ENCODE data around the gene ZBED6.

ZBED6 gene

DNA sequence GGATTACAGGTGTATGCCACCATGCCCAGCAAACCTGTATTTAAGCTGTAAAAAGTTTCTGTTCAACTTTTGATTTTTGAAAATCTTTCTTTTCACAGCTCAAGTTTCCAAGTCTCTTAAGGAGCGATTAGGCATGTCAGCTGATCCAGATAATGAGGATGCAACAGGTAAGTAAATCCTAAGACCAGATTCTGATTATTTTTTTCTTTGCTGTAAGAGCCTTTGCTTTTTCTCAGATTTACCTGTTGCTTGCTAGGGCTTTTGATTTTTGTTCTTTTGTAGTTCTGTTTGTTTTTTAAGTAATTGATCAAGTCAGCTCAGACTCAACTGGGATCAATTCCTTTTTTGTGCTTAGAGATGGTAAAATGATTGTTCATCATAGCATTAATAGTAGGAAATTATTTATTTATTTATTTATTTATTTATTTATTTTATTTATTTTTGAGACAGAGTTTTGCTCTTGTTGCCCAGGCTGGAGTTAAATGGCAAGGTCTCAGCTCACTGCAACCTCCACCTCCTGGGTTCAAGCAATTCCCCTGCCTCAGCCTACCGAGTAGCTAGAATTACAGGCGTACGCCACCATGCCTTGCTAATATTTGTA, 44.9 kb downstream of the ZBED6 start:
- H3K27me3 ChIP-seq (ENCODE audit: control insufficient read depth, insufficient read depth, low read length) = no peaks in the 10 kb centered on the region
- no peak overlapping the region for H3K27ac ChIP-seq (ENCODE audit: low read depth, low read length)
- peaks cover 82% of the 10 kb centered on the region for H3K36me3 ChIP-seq (ENCODE audit: control insufficient read depth, insufficient read depth, low read length)
- no peak overlapping the region for H3K4me3 ChIP-seq (ENCODE audit: low read depth, low read length)
- H3K4me1 ChIP-seq (ENCODE audit: control insufficient read depth, insufficient read depth, low read length) = 0 out of 2 replicates have a peak, but pooled peaks cover 6% of the 10 kb centered on the region
- H3K9me3 ChIP-seq (ENCODE audit: control insufficient read depth, insufficient read depth, low read length) = peaks cover 4% of the 10 kb centered on the region; the same call in 1 of the 2 replicates
- H3K9ac ChIP-seq (ENCODE audit: low read depth, low read length) = no peak overlapping the region

GRCh38 chr1:203842559-203842876, 47.1 kb downstream of the ZBED6 start:
- 0 out of 2 replicates have a peak, but pooled peaks cover 6% of the 10 kb centered on the region for H3K4me1 ChIP-seq (ENCODE audit: control insufficient read depth, insufficient read depth, low read length)
- H3K9me3 ChIP-seq (ENCODE audit: control insufficient read depth, insufficient read depth, low read length) = peaks cover 4% of the 10 kb centered on the region; the same call in 1 of the 2 replicates
- H3K9ac ChIP-seq (ENCODE audit: low read depth, low read length) = no peak overlapping the region
- H3K4me3 ChIP-seq (ENCODE audit: low read depth, low read length) = no peak overlapping the region
- H3K27me3 ChIP-seq (ENCODE audit: control insufficient read depth, insufficient read depth, low read length) = no peaks in the 10 kb centered on the region
- H3K27ac ChIP-seq (ENCODE audit: low read depth, low read length) = no peak overlapping the region
- peaks cover 82% of the 10 kb centered on the region for H3K36me3 ChIP-seq (ENCODE audit: control insufficient read depth, insufficient read depth, low read length)

GRCh38 chr1:203843435-203843834, 48.0 kb downstream of the ZBED6 start:
- Histone ChIP-seq H3K27ac (ENCODE audit: low read depth, low read length) (no peak overlapping the region), H3K4me1 (ENCODE audit: control insufficient read depth, insufficient read depth, low read length) (0 out of 2 replicates have a peak, but pooled peaks cover 6% of the 10 kb centered on the region), H3K4me3 (ENCODE audit: low read depth, low read length) (no peak overlapping the region), H3K36me3 (ENCODE audit: control insufficient read depth, insufficient read depth, low read length) (peaks cover 82% of the 10 kb centered on the region), H3K9ac (ENCODE audit: low read depth, low read length) (no peak overlapping the region), H3K27me3 (ENCODE audit: control insufficient read depth, insufficient read depth, low read length) (no peaks in the 10 kb centered on the region), H3K9me3 (ENCODE audit: control insufficient read depth, insufficient read depth, low read length) (peaks cover 4% of the 10 kb centered on the region; the same call in 1 of the 2 replicates)

Data from HUES48 (cell line).